WTC11 (cell line): ENCODE measurements around the gene DKC1. TPM values are rescaled to one million over a fixed set of nuclear protein-coding genes. Genes with fewer than 3 reads are reported as not detected.

Experiments used
- ATAC-seq: fragments of 200-7000 bp; cut with Tn5 transposase; 2 replicates; pipeline ENCODE4 v1.10.0; 2021; ENCODE audit warnings: mild to moderate bottlenecking, moderate library complexity
- CTCF ChIA-PET: fragments of 300-600 bp; sonication (Branson Sonifier 250); formaldehyde crosslinking; loops from one replicate; lab custom pipeline; 2021; ENCODE audit warnings: antibody characterized with exemption; lab: Charles Lee
- POLR2A ChIA-PET: fragments of 350-600 bp; sonication (Branson Sonifier 250); formaldehyde crosslinking; loops from one replicate; lab custom pipeline; 2021; ENCODE audit warnings: antibody characterized with exemption; lab: Charles Lee
- DNase-seq: peaks from one replicate; pipeline ENCODE4 v3.0.0; 2021; ENCODE audit warnings: low spot score
- H3K27ac Mint-ChIP-seq: 2 replicates; pipeline ENCODE4 v1.8.0; 2021; ENCODE audit warnings: mixed read lengths
- H3K27me3 Mint-ChIP-seq: 2 replicates; pipeline ENCODE4 v1.8.0; 2021; ENCODE audit warnings: low read depth, mild to moderate bottlenecking, moderate library complexity, mixed read lengths
- H3K36me3 Mint-ChIP-seq: 2 replicates; pipeline ENCODE4 v1.8.0; 2021; ENCODE audit warnings: mixed read lengths
- H3K4me1 Mint-ChIP-seq: 2 replicates; pipeline ENCODE4 v1.8.0; 2022; ENCODE audit warnings: mixed read lengths
- H3K4me3 Mint-ChIP-seq: 2 replicates; pipeline ENCODE4 v1.8.0; 2021; ENCODE audit warnings: mild to moderate bottlenecking, moderate library complexity, mixed read lengths
- H3K9me3 Mint-ChIP-seq: 2 replicates; pipeline ENCODE4 v1.8.0; 2021; ENCODE audit warnings: mixed read lengths
- CDX4 ChIP-seq: fragments of 250-450 bp; sonication (Bioruptor Pico); IDR thresholded peaks from 2 replicates; pipeline ENCODE4 v1.9.0; 2021; ENCODE audit warnings: moderate library complexity, mild to moderate bottlenecking, inconsistent platforms, borderline replicate concordance
- CTCF ChIP-seq: fragments of 200-600 bp; IDR thresholded peaks from 2 replicates; pipeline ENCODE4 v1.8.0; 2022; ENCODE audit warnings: antibody characterized with exemption
- FOXJ3 ChIP-seq: sonication (generic); formaldehyde crosslinking; IDR thresholded peaks from 2 replicates; pipeline ENCODE4 v1.9.0; 2021; ENCODE audit warnings: missing genetic modification reagents, mild to moderate bottlenecking, borderline replicate concordance
- GABPB1 ChIP-seq: sonication (generic); formaldehyde crosslinking; IDR thresholded peaks from 2 replicates; pipeline ENCODE4 v1.8.1; 2023; ENCODE audit warnings: mild to moderate bottlenecking, missing genetic modification reagents
- GRHL2 ChIP-seq: fragments of 250-450 bp; sonication (Bioruptor Pico); IDR thresholded peaks from 2 replicates; pipeline ENCODE4 v1.8.0; 2022; ENCODE audit warnings: mild to moderate bottlenecking, moderate library complexity; ENCODE audit not compliant: insufficient replicate concordance, severe bottlenecking
- JAZF1 ChIP-seq: fragments of 250-450 bp; sonication (Bioruptor Pico); IDR thresholded peaks from 2 replicates; pipeline ENCODE4 v1.9.0; 2021; ENCODE audit warnings: moderate library complexity, mild to moderate bottlenecking, inconsistent platforms
- MAX ChIP-seq: sonication (generic); formaldehyde crosslinking; IDR thresholded peaks from 2 replicates; pipeline ENCODE4 v1.8.0; 2022; ENCODE audit warnings: mild to moderate bottlenecking, missing genetic modification reagents
- NFATC4 ChIP-seq: fragments of 250-450 bp; sonication (Bioruptor Pico); IDR thresholded peaks from 2 replicates; pipeline ENCODE4 v1.9.0; 2021; ENCODE audit warnings: mild to moderate bottlenecking
- NFE2L1 ChIP-seq: sonication (generic); formaldehyde crosslinking; IDR thresholded peaks from 2 replicates; pipeline ENCODE4 v1.8.1; 2023; ENCODE audit warnings: missing genetic modification reagents
- NR2C2 ChIP-seq: sonication (generic); formaldehyde crosslinking; IDR thresholded peaks from 2 replicates; pipeline ENCODE4 v1.8.0; 2022; ENCODE audit warnings: mild to moderate bottlenecking, missing genetic modification reagents
- TEAD4 ChIP-seq: sonication (generic); formaldehyde crosslinking; IDR thresholded peaks from 2 replicates; pipeline ENCODE4 v1.8.0; 2022; ENCODE audit warnings: mild to moderate bottlenecking, missing genetic modification reagents
- ZNF219 ChIP-seq: sonication (generic); formaldehyde crosslinking; IDR thresholded peaks from 2 replicates; pipeline ENCODE4 v1.8.0; 2023; ENCODE audit warnings: missing genetic modification reagents, mild to moderate bottlenecking, borderline replicate concordance
- ZNF532 ChIP-seq: fragments of 250-450 bp; sonication (Bioruptor Pico); IDR thresholded peaks from 2 replicates; pipeline ENCODE4 v1.9.0; 2021; ENCODE audit warnings: mild to moderate bottlenecking, borderline replicate concordance
- total RNA-seq: library from RNA; stranded (reverse); gene quantifications from 3 replicates; pipeline ENCODE4 v1.2.3, GENCODE V29; 2021
- TF ChIP-seq, protein P1 (sequence below): sonication (generic); formaldehyde crosslinking; conservative IDR thresholded peaks from 2 replicates; pipeline ENCODE4 v1.8.1; 2023; ENCODE audit warnings: mild to moderate bottlenecking, low read depth, missing genetic modification reagents, moderate library complexity
- TF ChIP-seq, protein P2 (sequence below): sonication (generic); formaldehyde crosslinking; IDR thresholded peaks from 2 replicates; pipeline ENCODE4 v1.8.1; 2022; ENCODE audit warnings: mild to moderate bottlenecking, missing genetic modification reagents, moderate library complexity, borderline replicate concordance
- TF ChIP-seq, protein P3 (sequence below): sonication (generic); formaldehyde crosslinking; IDR thresholded peaks from 2 replicates; pipeline ENCODE4 v1.8.1; 2023; ENCODE audit warnings: mild to moderate bottlenecking, missing genetic modification reagents
- TF ChIP-seq, protein P4 (sequence below): sonication (generic); formaldehyde crosslinking; IDR thresholded peaks from 2 replicates; pipeline ENCODE4 v1.8.1; 2022; ENCODE audit warnings: missing genetic modification reagents, borderline replicate concordance

Gene DKC1
- total RNA-seq, 1 experiment from 2014 or later = 123 TPM

GRCh38 chrX:154785716-154786115, 23.1 kb downstream of the DKC1 start:
- Mint-ChIP-seq H3K9me3 (no peaks in the 10 kb centered on the region), H3K27me3 (no peaks in the 10 kb centered on the region; the same call in 1 of the 2 replicates), H3K4me3 (no peak overlapping the region), H3K4me1 (peaks cover 24% of the 10 kb centered on the region), H3K27ac (no peak overlapping the region), H3K36me3 (no peaks in the 10 kb centered on the region)
- no peak for DNase-seq
- POLR2A ChIA-PET = no interaction called here
- CTCF ChIA-PET = no interaction called here
- no peak for ATAC-seq
- no peak for TF ChIP-seq JAZF1 (CRISPR knock-in tag)

GRCh38 chrX:154791467-154791866, 28.8 kb downstream of the DKC1 start:
- DNase-seq = no peak
- Mint-ChIP-seq H3K27ac (no peak overlapping the region), H3K36me3 (no peaks in the 10 kb centered on the region), H3K27me3 (no peaks in the 10 kb centered on the region), H3K4me3 (no peak overlapping the region), H3K4me1 (peaks cover 13% of the 10 kb centered on the region), H3K9me3 (no peaks in the 10 kb centered on the region)
- ATAC-seq = no peak
- ChIA-PET POLR2A (no interaction called here), CTCF (no interaction called here)
- TF ChIP-seq NR2C2 (CRISPR knock-in tag) = no peak
- TF ChIP-seq FOXJ3 (CRISPR knock-in tag) = no peak
- TF ChIP-seq, protein P1, sequence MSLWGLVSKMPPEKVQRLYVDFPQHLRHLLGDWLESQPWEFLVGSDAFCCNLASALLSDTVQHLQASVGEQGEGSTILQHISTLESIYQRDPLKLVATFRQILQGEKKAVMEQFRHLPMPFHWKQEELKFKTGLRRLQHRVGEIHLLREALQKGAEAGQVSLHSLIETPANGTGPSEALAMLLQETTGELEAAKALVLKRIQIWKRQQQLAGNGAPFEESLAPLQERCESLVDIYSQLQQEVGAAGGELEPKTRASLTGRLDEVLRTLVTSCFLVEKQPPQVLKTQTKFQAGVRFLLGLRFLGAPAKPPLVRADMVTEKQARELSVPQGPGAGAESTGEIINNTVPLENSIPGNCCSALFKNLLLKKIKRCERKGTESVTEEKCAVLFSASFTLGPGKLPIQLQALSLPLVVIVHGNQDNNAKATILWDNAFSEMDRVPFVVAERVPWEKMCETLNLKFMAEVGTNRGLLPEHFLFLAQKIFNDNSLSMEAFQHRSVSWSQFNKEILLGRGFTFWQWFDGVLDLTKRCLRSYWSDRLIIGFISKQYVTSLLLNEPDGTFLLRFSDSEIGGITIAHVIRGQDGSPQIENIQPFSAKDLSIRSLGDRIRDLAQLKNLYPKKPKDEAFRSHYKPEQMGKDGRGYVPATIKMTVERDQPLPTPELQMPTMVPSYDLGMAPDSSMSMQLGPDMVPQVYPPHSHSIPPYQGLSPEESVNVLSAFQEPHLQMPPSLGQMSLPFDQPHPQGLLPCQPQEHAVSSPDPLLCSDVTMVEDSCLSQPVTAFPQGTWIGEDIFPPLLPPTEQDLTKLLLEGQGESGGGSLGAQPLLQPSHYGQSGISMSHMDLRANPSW (CRISPR knock-in tag) = no peak
- no peak for TF ChIP-seq TEAD4 (CRISPR knock-in tag)
- TF ChIP-seq, protein P2, sequence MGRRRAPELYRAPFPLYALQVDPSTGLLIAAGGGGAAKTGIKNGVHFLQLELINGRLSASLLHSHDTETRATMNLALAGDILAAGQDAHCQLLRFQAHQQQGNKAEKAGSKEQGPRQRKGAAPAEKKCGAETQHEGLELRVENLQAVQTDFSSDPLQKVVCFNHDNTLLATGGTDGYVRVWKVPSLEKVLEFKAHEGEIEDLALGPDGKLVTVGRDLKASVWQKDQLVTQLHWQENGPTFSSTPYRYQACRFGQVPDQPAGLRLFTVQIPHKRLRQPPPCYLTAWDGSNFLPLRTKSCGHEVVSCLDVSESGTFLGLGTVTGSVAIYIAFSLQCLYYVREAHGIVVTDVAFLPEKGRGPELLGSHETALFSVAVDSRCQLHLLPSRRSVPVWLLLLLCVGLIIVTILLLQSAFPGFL = no peak
- TF ChIP-seq NFE2L1 (CRISPR knock-in tag) = no peak
- TF ChIP-seq ZNF219 = no peak
- TF ChIP-seq, protein P3, sequence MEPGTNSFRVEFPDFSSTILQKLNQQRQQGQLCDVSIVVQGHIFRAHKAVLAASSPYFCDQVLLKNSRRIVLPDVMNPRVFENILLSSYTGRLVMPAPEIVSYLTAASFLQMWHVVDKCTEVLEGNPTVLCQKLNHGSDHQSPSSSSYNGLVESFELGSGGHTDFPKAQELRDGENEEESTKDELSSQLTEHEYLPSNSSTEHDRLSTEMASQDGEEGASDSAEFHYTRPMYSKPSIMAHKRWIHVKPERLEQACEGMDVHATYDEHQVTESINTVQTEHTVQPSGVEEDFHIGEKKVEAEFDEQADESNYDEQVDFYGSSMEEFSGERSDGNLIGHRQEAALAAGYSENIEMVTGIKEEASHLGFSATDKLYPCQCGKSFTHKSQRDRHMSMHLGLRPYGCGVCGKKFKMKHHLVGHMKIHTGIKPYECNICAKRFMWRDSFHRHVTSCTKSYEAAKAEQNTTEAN = no peak
- TF ChIP-seq MAX (CRISPR knock-in tag) = no peak

GRCh38 chrX:154791939-154792338, 29.3 kb downstream of the DKC1 start:
- POLR2A ChIA-PET = no interaction called here
- Mint-ChIP-seq H3K27ac (no peak overlapping the region), H3K27me3 (no peaks in the 10 kb centered on the region; the same call in 1 of the 2 replicates), H3K9me3 (no peaks in the 10 kb centered on the region), H3K4me3 (no peak overlapping the region), H3K4me1 (peaks cover 17% of the 10 kb centered on the region), H3K36me3 (no peaks in the 10 kb centered on the region)
- DNase-seq (no peak), ATAC-seq (no peak)
- CTCF ChIA-PET = no interaction called here
- TF ChIP-seq, protein P4, sequence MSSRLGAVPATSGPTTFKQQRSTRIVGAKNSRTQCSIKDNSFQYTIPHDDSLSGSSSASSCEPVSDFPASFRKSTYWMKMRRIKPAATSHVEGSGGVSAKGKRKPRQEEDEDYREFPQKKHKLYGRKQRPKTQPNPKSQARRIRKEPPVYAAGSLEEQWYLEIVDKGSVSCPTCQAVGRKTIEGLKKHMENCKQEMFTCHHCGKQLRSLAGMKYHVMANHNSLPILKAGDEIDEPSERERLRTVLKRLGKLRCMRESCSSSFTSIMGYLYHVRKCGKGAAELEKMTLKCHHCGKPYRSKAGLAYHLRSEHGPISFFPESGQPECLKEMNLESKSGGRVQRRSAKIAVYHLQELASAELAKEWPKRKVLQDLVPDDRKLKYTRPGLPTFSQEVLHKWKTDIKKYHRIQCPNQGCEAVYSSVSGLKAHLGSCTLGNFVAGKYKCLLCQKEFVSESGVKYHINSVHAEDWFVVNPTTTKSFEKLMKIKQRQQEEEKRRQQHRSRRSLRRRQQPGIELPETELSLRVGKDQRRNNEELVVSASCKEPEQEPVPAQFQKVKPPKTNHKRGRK (CRISPR knock-in tag) = no peak
- TF ChIP-seq CDX4 (no peak), GRHL2 (CRISPR knock-in tag) (no peak), TEAD4 (CRISPR knock-in tag) (no peak), GABPB1 (CRISPR knock-in tag) (no peak), ZNF532 (CRISPR knock-in tag) (no peak), NFATC4 (CRISPR knock-in tag) (no peak), NFE2L1 (CRISPR knock-in tag) (no peak), CTCF (no peak)
